Fibroblast of villous mesenchyme (primary cell): ENCODE results near the gene ADH7. TPM values are rescaled to one million over a fixed set of nuclear protein-coding genes. Genes with fewer than 3 reads are reported as not detected.

Experiments
- DNase-seq: peaks from one replicate; pipeline ENCODE4 v3.0.0-alpha.2; 2010; ENCODE audit warnings: low read depth
- H3K4me3 ChIP-seq: 2 replicates; pipeline ENCODE4 v1.5.1; 2011; ENCODE audit warnings: low read depth, mild to moderate bottlenecking, low read length
- total RNA-seq: library from RNA; depleted of rRNA; stranded (reverse); fragments of >200 nt; gene quantifications from 2 replicates; pipeline ENCODE4 v1.2.3, GENCODE V29; 2012
- TF ChIP-seq, protein P1 (sequence below): IDR thresholded peaks from 2 replicates; pipeline ENCODE4 v1.5.1; 2012; ENCODE audit warnings: low read depth, mild to moderate bottlenecking, low read length; ENCODE audit not compliant: insufficient read depth

Gene ADH7
- total RNA-seq, 1 donor, result not detected

DNA sequence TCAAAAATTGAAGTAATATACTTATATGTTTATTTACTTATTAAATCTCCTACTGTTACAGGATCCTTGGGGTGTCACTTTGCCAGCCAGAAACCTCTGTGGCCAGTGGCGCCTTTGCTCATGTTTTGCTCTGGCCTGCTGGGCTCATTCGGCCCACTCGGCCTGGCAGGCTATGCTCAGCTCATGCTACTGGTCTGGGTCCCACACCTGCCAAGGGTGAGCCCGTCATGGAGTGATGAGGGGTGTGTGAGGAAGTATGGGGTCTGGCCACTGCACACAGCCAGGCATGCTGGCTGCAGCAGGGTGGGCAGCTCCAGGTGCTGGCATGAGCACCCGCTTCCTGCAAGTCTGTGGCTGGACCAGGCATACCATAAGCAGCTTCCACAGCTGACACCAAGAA, 25.1 kb downstream of the ADH7 start:
- no peak for DNase-seq
- no peak overlapping the region for H3K4me3 ChIP-seq
- TF ChIP-seq, protein P1, sequence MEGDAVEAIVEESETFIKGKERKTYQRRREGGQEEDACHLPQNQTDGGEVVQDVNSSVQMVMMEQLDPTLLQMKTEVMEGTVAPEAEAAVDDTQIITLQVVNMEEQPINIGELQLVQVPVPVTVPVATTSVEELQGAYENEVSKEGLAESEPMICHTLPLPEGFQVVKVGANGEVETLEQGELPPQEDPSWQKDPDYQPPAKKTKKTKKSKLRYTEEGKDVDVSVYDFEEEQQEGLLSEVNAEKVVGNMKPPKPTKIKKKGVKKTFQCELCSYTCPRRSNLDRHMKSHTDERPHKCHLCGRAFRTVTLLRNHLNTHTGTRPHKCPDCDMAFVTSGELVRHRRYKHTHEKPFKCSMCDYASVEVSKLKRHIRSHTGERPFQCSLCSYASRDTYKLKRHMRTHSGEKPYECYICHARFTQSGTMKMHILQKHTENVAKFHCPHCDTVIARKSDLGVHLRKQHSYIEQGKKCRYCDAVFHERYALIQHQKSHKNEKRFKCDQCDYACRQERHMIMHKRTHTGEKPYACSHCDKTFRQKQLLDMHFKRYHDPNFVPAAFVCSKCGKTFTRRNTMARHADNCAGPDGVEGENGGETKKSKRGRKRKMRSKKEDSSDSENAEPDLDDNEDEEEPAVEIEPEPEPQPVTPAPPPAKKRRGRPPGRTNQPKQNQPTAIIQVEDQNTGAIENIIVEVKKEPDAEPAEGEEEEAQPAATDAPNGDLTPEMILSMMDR, result no peak

DNA sequence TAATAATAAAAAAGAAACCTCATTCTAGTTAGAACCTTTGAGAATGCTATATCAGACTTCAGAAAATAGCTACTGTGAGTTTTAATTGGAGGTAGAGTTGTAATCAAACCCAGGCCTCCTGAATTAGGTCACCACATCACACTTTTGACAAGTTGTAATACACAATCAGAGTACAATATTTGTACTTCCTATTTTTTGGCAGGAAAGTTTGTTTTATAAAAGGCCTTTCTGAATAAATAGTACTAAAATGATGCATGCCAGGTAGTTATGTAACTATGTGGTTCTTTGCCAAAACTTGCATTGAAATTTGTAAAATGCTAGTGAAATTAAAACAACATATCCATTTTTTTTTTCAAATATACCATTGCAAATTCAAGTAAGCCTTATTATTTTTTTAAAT, 26.8 kb downstream of the ADH7 start:
- no peak for DNase-seq
- TF ChIP-seq, protein P1, result no peak
- no peak overlapping the region for H3K4me3 ChIP-seq

- TF ChIP-seq, protein P1, result peak; percentile 97
- peak; percentile 82 for DNase-seq
- no peak overlapping the region for H3K4me3 ChIP-seq
Observed at GRCh38 chr4:99405433-99406115, 29.6 kb downstream of the ADH7 start.

- no peak overlapping the region for H3K4me3 ChIP-seq
- DNase-seq, result peak; percentile 64
- TF ChIP-seq, protein P1, result no peak
Observed at GRCh38 chr4:99404595-99405287, 30.4 kb downstream of the ADH7 start.

- no peak overlapping the region for H3K4me3 ChIP-seq
- TF ChIP-seq, protein P1, result no peak
- DNase-seq, result peak; percentile 72
Observed at GRCh38 chr4:99403380-99404184, 31.6 kb downstream of the ADH7 start.

- no peak for DNase-seq
- H3K4me3 ChIP-seq, result no peak overlapping the region
- TF ChIP-seq, protein P1, result no peak
Observed at GRCh38 chr4:99402765-99403164, 32.4 kb downstream of the ADH7 start.
